HepG2 (cell line): ENCODE results near the gene KIRREL3. TPM values are rescaled to one million over a fixed set of nuclear protein-coding genes. Genes with fewer than 3 reads are reported as not detected.

Experiments used
- ATAC-seq: fragments of 200-7000 bp; cut with Tn5 transposase; 3 replicates; pipeline ENCODE4 v1.9.1; 2020; ENCODE audit warnings: mild to moderate bottlenecking, moderate library complexity
- BruUV-seq: library from RNA; stranded (reverse); fragments of 400-500 nt; replicated peaks from 2 replicates; lab custom pipeline; 2021; lab: Mats Ljungman, UMichigan
- CTCF ChIA-PET: fragments of 300-600 bp; formaldehyde crosslinking; extraction: SDS; loops from one replicate; lab custom pipeline; 2021; ENCODE audit warnings: low total read pairs, inconsistent platforms, low intra/inter-chr PET ratio; lab: Yijun Ruan, JAX
- POLR2A ChIA-PET: fragments of 350-600 bp; sonication (Branson Sonifier 250); formaldehyde crosslinking; loops from one replicate; lab custom pipeline; 2020; ENCODE audit warnings: antibody characterized with exemption, inconsistent platforms; lab: Yijun Ruan, JAX
- DNase-seq: peaks from one replicate; pipeline ENCODE4 v3.0.0-alpha.2; 2015; ENCODE audit warnings: low spot score
- FAIRE-seq: peaks from 3 replicates; lab custom pipeline; 2011; peaks lifted over from hg19 to GRCh38; lab: Jason Lieb, UNC
- H2AFZ ChIP-seq: one replicate; pipeline ENCODE4 v1.6.1; 2011; ENCODE audit warnings: low read length, inconsistent platforms
- H3K27ac ChIP-seq: fragments of 300-600 bp; 3 replicates; pipeline ENCODE4 v1.8.0; 2011; ENCODE audit warnings: mixed run types, mild to moderate bottlenecking, mixed read lengths, low read length, inconsistent platforms; ENCODE audit not compliant: insufficient read depth; ENCODE audit errors: extremely low read length
- H3K27me3 ChIP-seq, 2 experiments: fragments of 200-600 bp in 1 of 2; 2 replicates in 1 of 2; 3 replicates in 1 of 2; pipeline versions ENCODE4 v1.6.0 to v1.8.0; 2011; ENCODE audit warnings: low read length in 2 of 2, mild to moderate bottlenecking in 2 of 2, moderate library complexity in 2 of 2, inconsistent platforms in 1 of 2; ENCODE audit not compliant: insufficient read depth in 2 of 2, control insufficient read depth in 1 of 2
- H3K36me3 ChIP-seq, 2 experiments: fragments of 200-600 bp in 1 of 2; replicated peaks in 1 of 2; 2 replicates in 1 of 2; 3 replicates in 1 of 2; pipeline versions ENCODE4 v1.5.1 to v1.8.0; 2011; ENCODE audit warnings: low read length in 2 of 2, inconsistent platforms in 1 of 2; ENCODE audit not compliant: insufficient read depth in 2 of 2, control insufficient read depth in 1 of 2
- H3K4me1 ChIP-seq: 2 replicates; pipeline ENCODE4 v1.5.1; 2012; ENCODE audit warnings: low read length, inconsistent platforms; ENCODE audit not compliant: insufficient read depth
- H3K4me2 ChIP-seq: 2 replicates; pipeline ENCODE4 v1.6.0; 2011; ENCODE audit warnings: low read depth, low read length, inconsistent platforms
- H3K4me3 ChIP-seq, 3 experiments: fragments of 200-600 bp in 1 of 3; sonication (generic), shearing (Covaris generic) in 1 of 3; replicated peaks in 1 of 3; 2 replicates each; pipeline ENCODE4 v1.5.1; 2011 to 2016; ENCODE audit warnings: low read length in 3 of 3, inconsistent platforms in 2 of 3, low read depth in 2 of 3, mild to moderate bottlenecking in 2 of 3, control low read depth in 1 of 3, mixed read lengths in 1 of 3; ENCODE audit not compliant: insufficient read depth in 1 of 3
- H3K79me2 ChIP-seq: one replicate; pipeline ENCODE4 v1.6.1; 2011; ENCODE audit warnings: low read length, inconsistent platforms; ENCODE audit not compliant: insufficient read depth
- H3K9ac ChIP-seq: 2 replicates; pipeline ENCODE4 v1.6.0; 2011; ENCODE audit warnings: mild to moderate bottlenecking, low read depth, low read length, inconsistent platforms; ENCODE audit not compliant: insufficient read depth
- H3K9me3 ChIP-seq: 2 replicates; pipeline ENCODE4 v1.5.1; 2012; ENCODE audit warnings: mild to moderate bottlenecking, low read length
- H4K20me1 ChIP-seq: 2 replicates; pipeline ENCODE4 v1.6.0; 2011; ENCODE audit warnings: inconsistent platforms, mild to moderate bottlenecking, low read length, moderate library complexity; ENCODE audit not compliant: insufficient read depth
- GATA4 ChIP-seq: sonication (generic); IDR thresholded peaks from 2 replicates; pipeline ENCODE4 v1.6.1; 2016; ENCODE audit warnings: antibody characterized with exemption, low read depth, borderline replicate concordance
- KIAA2018 ChIP-seq: sonication (generic); formaldehyde crosslinking; IDR thresholded peaks from 2 replicates; pipeline ENCODE4 v1.5.0; 2020; ENCODE audit warnings: mild to moderate bottlenecking, missing genetic modification reagents, borderline replicate concordance
- KLF16 ChIP-seq, 2 experiments: sonication (generic) in 1 of 2; formaldehyde crosslinking in 1 of 2; IDR thresholded peaks; 2 replicates each; pipeline versions ENCODE4 v1.6.1 to v1.8.0; 2016 to 2023; ENCODE audit warnings: missing genetic modification reagents in 2 of 2, missing compliant biosample characterization in 1 of 2
- RAD21 ChIP-seq: fragments of 450-650 bp; formaldehyde crosslinking; IDR thresholded peaks from 2 replicates; pipeline ENCODE4 v1.5.0; 2020; ENCODE audit warnings: mild to moderate bottlenecking
- RBM22 ChIP-seq: fragments of 200-400 bp; formaldehyde crosslinking; optimal IDR thresholded peaks from 2 replicates; pipeline ENCODE3; 2017; ENCODE audit warnings: mild to moderate bottlenecking, low read length, moderate library complexity
- SAP130 ChIP-seq: IDR thresholded peaks from 2 replicates; pipeline ENCODE4 v1.6.1; 2016; ENCODE audit warnings: low read depth
- TARDBP ChIP-seq: sonication (generic); formaldehyde crosslinking; IDR thresholded peaks from 2 replicates; pipeline ENCODE4 v1.8.0; 2022; ENCODE audit warnings: mild to moderate bottlenecking, missing genetic modification reagents
- ZNF451 ChIP-seq: sonication (generic); formaldehyde crosslinking; IDR thresholded peaks from 2 replicates; pipeline ENCODE4 v1.5.0; 2020; ENCODE audit warnings: mild to moderate bottlenecking, missing genetic modification reagents
- WGBS: methylation state at CpG from one replicate; pipeline ENCODE4 v1.1.6; 2017; ENCODE audit warnings: low lambda C conversion rate; 5-methylcytosine and 5-hydroxymethylcytosine counted together
- in situ Hi-C: cut with HindIII; loops from 2 replicates; pipeline ENCODE4 v1.10.0; 2017; ENCODE audit warnings: low pct_unique_long_range_greater_than_20kb; ENCODE audit not compliant: extremely low pct_ligation_motif_present
- intact Hi-C: fragments of 100-400 bp; cut with micrococcal nuclease; formaldehyde crosslinking; loops from one replicate; pipeline ENCODE4 v1.10.0; 2022; ENCODE audit not compliant: unreplicated experiment
- polyA plus RNA-seq, 8 experiments: library from polyadenylated mRNA; depleted of rRNA in 3 of 8; stranded (reverse) in 7 of 8; unstranded in 1 of 8; fragments of >200 nt; fragmentation: Illumina TruSeq in 4 of 8; extraction: Trizol in 4 of 8; gene quantifications; 2 replicates each; pipeline versions ENCODE4 v1.2.1 to v1.2.3, GENCODE V29; 2011 to 2016; ENCODE audit warnings: low read depth in 4 of 8, missing spikeins in 1 of 8, mixed read lengths in 1 of 8; ENCODE audit not compliant: insufficient read depth in 1 of 8
- total RNA-seq, 5 experiments: library from RNA; depleted of rRNA; stranded (reverse); fragments of >200 nt; fragmentation: Illumina TruSeq; extraction: Trizol; gene quantifications; 2 replicates each; pipeline ENCODE4 v1.2.3, GENCODE V29; 2016; ENCODE audit warnings: low read depth in 1 of 5
- TF ChIP-seq, protein P1 (sequence below): fragments of 450-650 bp; IDR thresholded peaks from 2 replicates; pipeline ENCODE4 v1.6.1; 2017; ENCODE audit warnings: mild to moderate bottlenecking
- TF ChIP-seq, protein P2 (sequence below), 2 experiments: sonication (generic) in 1 of 2; formaldehyde crosslinking in 1 of 2; IDR thresholded peaks; 2 replicates each; pipeline versions ENCODE4 v1.5.1 to v1.6.1; 2011 to 2020; ENCODE audit warnings: borderline replicate concordance in 1 of 2, low read depth in 1 of 2, low read length in 1 of 2, mild to moderate bottlenecking in 1 of 2, missing genetic modification reagents in 1 of 2, moderate library complexity in 1 of 2

Gene KIRREL3
- total and polyA plus RNA-seq, 2 of the 13 experiments (the other 11 are each of a cell fraction or from before 2014, with no cell fraction given): not detected

DNA sequence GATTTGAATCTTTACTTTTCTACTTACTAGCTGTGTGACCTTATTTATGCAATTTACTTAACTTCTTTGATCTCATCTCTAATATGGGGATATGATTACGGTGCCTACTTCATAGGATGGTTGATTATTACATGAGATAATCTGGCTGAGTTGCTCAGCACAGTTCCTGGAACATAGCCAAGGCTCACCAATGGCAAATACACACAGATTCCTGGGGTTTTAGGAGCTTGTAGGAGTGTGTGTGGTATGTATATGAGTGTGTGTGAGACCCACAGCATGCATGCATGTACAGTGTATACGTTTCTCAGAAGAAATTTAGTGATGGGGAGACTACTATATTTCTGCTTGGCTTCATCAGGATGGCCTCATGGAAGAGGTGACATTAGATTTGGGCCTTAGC lies 256.9 kb downstream of the KIRREL3 start:
- no peak overlapping the region for H3K27ac ChIP-seq
- no peak for TF ChIP-seq RAD21 (CRISPR knock-in tag)
- no peak for TF ChIP-seq KLF16 (CRISPR knock-in tag; IDR thresholded peaks at IDR 0.05)
- no peak for TF ChIP-seq TARDBP (CRISPR knock-in tag)
- TF ChIP-seq, protein P1, sequence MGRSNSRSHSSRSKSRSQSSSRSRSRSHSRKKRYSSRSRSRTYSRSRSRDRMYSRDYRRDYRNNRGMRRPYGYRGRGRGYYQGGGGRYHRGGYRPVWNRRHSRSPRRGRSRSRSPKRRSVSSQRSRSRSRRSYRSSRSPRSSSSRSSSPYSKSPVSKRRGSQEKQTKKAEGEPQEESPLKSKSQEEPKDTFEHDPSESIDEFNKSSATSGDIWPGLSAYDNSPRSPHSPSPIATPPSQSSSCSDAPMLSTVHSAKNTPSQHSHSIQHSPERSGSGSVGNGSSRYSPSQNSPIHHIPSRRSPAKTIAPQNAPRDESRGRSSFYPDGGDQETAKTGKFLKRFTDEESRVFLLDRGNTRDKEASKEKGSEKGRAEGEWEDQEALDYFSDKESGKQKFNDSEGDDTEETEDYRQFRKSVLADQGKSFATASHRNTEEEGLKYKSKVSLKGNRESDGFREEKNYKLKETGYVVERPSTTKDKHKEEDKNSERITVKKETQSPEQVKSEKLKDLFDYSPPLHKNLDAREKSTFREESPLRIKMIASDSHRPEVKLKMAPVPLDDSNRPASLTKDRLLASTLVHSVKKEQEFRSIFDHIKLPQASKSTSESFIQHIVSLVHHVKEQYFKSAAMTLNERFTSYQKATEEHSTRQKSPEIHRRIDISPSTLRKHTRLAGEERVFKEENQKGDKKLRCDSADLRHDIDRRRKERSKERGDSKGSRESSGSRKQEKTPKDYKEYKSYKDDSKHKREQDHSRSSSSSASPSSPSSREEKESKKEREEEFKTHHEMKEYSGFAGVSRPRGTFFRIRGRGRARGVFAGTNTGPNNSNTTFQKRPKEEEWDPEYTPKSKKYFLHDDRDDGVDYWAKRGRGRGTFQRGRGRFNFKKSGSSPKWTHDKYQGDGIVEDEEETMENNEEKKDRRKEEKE: no peak
- TF ChIP-seq KIAA2018: no peak
- no peak for TF ChIP-seq GATA4
- TF ChIP-seq SAP130 (CRISPR knock-in tag): no peak
- TF ChIP-seq RBM22: no peak
- no peak for TF ChIP-seq ZNF451 (CRISPR knock-in tag)
- TF ChIP-seq, protein P2, sequence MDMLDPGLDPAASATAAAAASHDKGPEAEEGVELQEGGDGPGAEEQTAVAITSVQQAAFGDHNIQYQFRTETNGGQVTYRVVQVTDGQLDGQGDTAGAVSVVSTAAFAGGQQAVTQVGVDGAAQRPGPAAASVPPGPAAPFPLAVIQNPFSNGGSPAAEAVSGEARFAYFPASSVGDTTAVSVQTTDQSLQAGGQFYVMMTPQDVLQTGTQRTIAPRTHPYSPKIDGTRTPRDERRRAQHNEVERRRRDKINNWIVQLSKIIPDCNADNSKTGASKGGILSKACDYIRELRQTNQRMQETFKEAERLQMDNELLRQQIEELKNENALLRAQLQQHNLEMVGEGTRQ (IDR thresholded peaks at IDR 0.05; ENCODE audit: low read depth, low read length): no peak
- TF ChIP-seq, protein P2 (CRISPR knock-in tag; IDR thresholded peaks at IDR 0.05; ENCODE audit: borderline replicate concordance): no peak

More for the DNA sequence above, 256.9 kb downstream of the KIRREL3 start:
- peaks cover 2 to 8% of the 10 kb centered on the region in 2 experiments; a peak in 3 of 5 replicates for H3K27me3 ChIP-seq
- H3K36me3 ChIP-seq: no peaks in the 10 kb centered on the region
- ATAC-seq (no peak), FAIRE-seq (no peak), DNase-seq (no peak)
- CTCF ChIA-PET: no interaction called here
- BruUV-seq: no TSS peak
- H3K4me3 ChIP-seq: no peak overlapping the region
- POLR2A ChIA-PET: no interaction called here
- intact Hi-C loops (no loop called here), in situ Hi-C loops (no loop called here)
- H3K9me3 ChIP-seq: no peaks in the 10 kb centered on the region
- no peak overlapping the region for H3K4me2 ChIP-seq
- WGBS: 14% methylated on average over 2 of the region's 2 CpGs
- no peaks in the 10 kb centered on the region for H3K79me2 ChIP-seq
- no peak overlapping the region for H3K9ac ChIP-seq
- H4K20me1 ChIP-seq: no peaks in the 10 kb centered on the region
- H2AFZ ChIP-seq: no peak overlapping the region
- H3K4me1 ChIP-seq: no peaks in the 10 kb centered on the region
